Right atrium auricular region (tissue), 2 donors: Measurements from ENCODE around the gene GPRC5C. TPM values are rescaled to one million over a fixed set of nuclear protein-coding genes. Genes with fewer than 3 reads are reported as not detected.

ENCODE experiments used
- DNase-seq: peaks from one replicate; pipeline ENCODE4 v3.0.0-alpha.2; 2019; ENCODE audit warnings: low spot score
- H3K27ac ChIP-seq, 2 donors: fragments of 200-600 bp; sonication (generic); 1 replicate in 1 of 2; 2 replicates in 1 of 2; pipeline ENCODE4 v1.5.1; 2016 to 2019
- H3K27me3 ChIP-seq, 2 donors: fragments of 200-600 bp; sonication (generic); one replicate each; pipeline versions ENCODE4 v1.5.1 to v1.6.0; 2017 to 2019
- H3K36me3 ChIP-seq: fragments of 200-600 bp; sonication (generic); one replicate; pipeline ENCODE4 v1.5.1; 2016
- H3K4me1 ChIP-seq, 2 donors: fragments of 200-600 bp; sonication (generic); one replicate each; pipeline versions ENCODE4 v1.5.1 to v1.6.0; 2017 to 2019
- H3K4me3 ChIP-seq, 2 donors: fragments of 200-600 bp; sonication (generic); 1 replicate in 1 of 2; 2 replicates in 1 of 2; pipeline ENCODE4 v1.5.1; 2017 to 2019; ENCODE audit warnings: mild to moderate bottlenecking in 1 of 2, moderate library complexity in 1 of 2
- H3K9me3 ChIP-seq, 2 donors: fragments of 200-600 bp; sonication (generic); one replicate each; pipeline ENCODE4 v1.5.1; 2019
- CTCF ChIP-seq, 2 donors: fragments of 200-600 bp; sonication (generic); IDR thresholded peaks; one replicate each; pipeline ENCODE4 v1.5.1; 2019; ENCODE audit warnings: antibody characterized with exemption in 2 of 2
- total RNA-seq, 2 donors: library from RNA; depleted of rRNA; stranded (reverse); fragments of >200 nt; gene quantifications; one replicate each; pipeline ENCODE4 v1.1.0, GENCODE V29; 2016

The GPRC5C gene
- total RNA-seq, 2 donors from 2014 or later: 39.0 to 48.0 TPM

GRCh38 chr17:74393346-74393942 is 38.4 kb upstream of the GPRC5C start:
- H3K4me3 ChIP-seq: no peak overlapping the region
- H3K9me3 ChIP-seq: no peaks in the 10 kb centered on the region
- DNase-seq: no peak
- H3K4me1 ChIP-seq: no peaks in the 10 kb centered on the region
- no peaks in the 10 kb centered on the region for H3K36me3 ChIP-seq
- no peaks in the 10 kb centered on the region for H3K27me3 ChIP-seq
- no peak overlapping the region for H3K27ac ChIP-seq
- TF ChIP-seq CTCF (IDR thresholded peaks at IDR 0.05): no peak

GRCh38 chr17:74394275-74394950 is 37.5 kb upstream of the GPRC5C start:
- Histone ChIP-seq H3K36me3 (no peaks in the 10 kb centered on the region), H3K27me3 (no peaks in the 10 kb centered on the region), H3K27ac (no peak overlapping the region), H3K4me3 (no peak overlapping the region), H3K9me3 (no peaks in the 10 kb centered on the region), H3K4me1 (no peaks in the 10 kb centered on the region)
- no peak for DNase-seq
- TF ChIP-seq CTCF (IDR thresholded peaks at IDR 0.05): no peak

- Histone ChIP-seq H3K36me3 (no peaks in the 10 kb centered on the region), H3K9me3 (no peaks in the 10 kb centered on the region), H3K27me3 (no peaks in the 10 kb centered on the region), H3K27ac (no peak overlapping the region), H3K4me3 (no peak overlapping the region), H3K4me1 (no peaks in the 10 kb centered on the region)
- no peak for DNase-seq
- no peak for TF ChIP-seq CTCF (IDR thresholded peaks at IDR 0.05)
Measured at GRCh38 chr17:74394977-74395376, 36.9 kb upstream of the GPRC5C start.

GRCh38 chr17:74396567-74396966 is 35.3 kb upstream of the GPRC5C start:
- Histone ChIP-seq H3K27me3 (no peaks in the 10 kb centered on the region), H3K9me3 (no peaks in the 10 kb centered on the region)

GRCh38 chr17:74402048-74402447 is 29.8 kb upstream of the GPRC5C start:
- Histone ChIP-seq H3K27me3 (no peaks in the 10 kb centered on the region), H3K36me3 (no peaks in the 10 kb centered on the region), H3K4me1 (no peaks in the 10 kb centered on the region), H3K9me3 (no peaks in the 10 kb centered on the region), H3K4me3 (no peak overlapping the region), H3K27ac (no peak overlapping the region)
- no peak for DNase-seq
- TF ChIP-seq CTCF (IDR thresholded peaks at IDR 0.05): no peak

More at GRCh38 chr17:74396567-74396966, 35.3 kb upstream of the GPRC5C start:
- Histone ChIP-seq H3K4me3 (no peak overlapping the region), H3K36me3 (no peaks in the 10 kb centered on the region), H3K27ac (no peak overlapping the region), H3K4me1 (no peaks in the 10 kb centered on the region)
- DNase-seq: no peak
- no peak for TF ChIP-seq CTCF (IDR thresholded peaks at IDR 0.05)
